GM23248 (cell line): Measurements from ENCODE around the gene PADI1. TPM values are rescaled to one million over a fixed set of nuclear protein-coding genes. Genes with fewer than 3 reads are reported as not detected.
A peak's percentile ranks its signal among the peaks of the same experiment; 100 is the strongest.

Experiments
- DNase-seq: peaks from one replicate; pipeline ENCODE4 v3.0.0-alpha.2; 2015
- H2AFZ ChIP-seq: fragments of 200-600 bp; sonication (generic); 2 replicates; pipeline ENCODE4 v1.6.1; 2016; ENCODE audit warnings: antibody characterized with exemption
- H3F3A ChIP-seq: fragments of 200-600 bp; sonication (generic); 2 replicates; pipeline ENCODE4 v1.6.1; 2016; ENCODE audit warnings: mild to moderate bottlenecking, antibody characterized with exemption, mixed run types; ENCODE audit not compliant: insufficient read depth
- H3K27ac ChIP-seq: fragments of 200-600 bp; sonication (generic); 2 replicates; pipeline ENCODE4 v1.5.1; 2016; ENCODE audit warnings: mild to moderate bottlenecking
- H3K27me3 ChIP-seq: fragments of 200-600 bp; sonication (generic); replicated peaks from 2 replicates; pipeline ENCODE4 v1.6.1; 2016; ENCODE audit warnings: mild to moderate bottlenecking; ENCODE audit not compliant: insufficient read depth
- H3K36me3 ChIP-seq: fragments of 200-600 bp; sonication (generic); 2 replicates; pipeline ENCODE4 v1.6.1; 2016; ENCODE audit warnings: low read depth, mild to moderate bottlenecking
- H3K4me1 ChIP-seq: fragments of 200-600 bp; sonication (generic); 2 replicates; pipeline ENCODE4 v1.6.1; 2016; ENCODE audit warnings: mild to moderate bottlenecking; ENCODE audit not compliant: insufficient read depth
- H3K4me2 ChIP-seq: fragments of 200-600 bp; sonication (generic); one replicate; pipeline ENCODE4 v1.6.1; 2016; ENCODE audit warnings: mild to moderate bottlenecking; ENCODE audit not compliant: unreplicated experiment
- H3K4me3 ChIP-seq: fragments of 200-600 bp; sonication (generic); 2 replicates; pipeline ENCODE4 v1.5.1; 2016; ENCODE audit warnings: mild to moderate bottlenecking
- H3K79me2 ChIP-seq: fragments of 200-600 bp; sonication (generic); 2 replicates; pipeline ENCODE4 v1.6.1; 2016; ENCODE audit warnings: mild to moderate bottlenecking; ENCODE audit not compliant: insufficient read depth
- H3K9ac ChIP-seq: fragments of 200-600 bp; sonication (generic); 2 replicates; pipeline ENCODE4 v1.6.1; 2016; ENCODE audit warnings: mild to moderate bottlenecking
- H3K9me2 ChIP-seq: fragments of 200-600 bp; sonication (generic); 2 replicates; pipeline ENCODE4 v1.6.1; 2016; ENCODE audit warnings: mixed run types, mild to moderate bottlenecking, moderate library complexity; ENCODE audit not compliant: insufficient read depth
- H3K9me3 ChIP-seq: fragments of 200-600 bp; sonication (generic); one replicate; pipeline ENCODE4 v1.6.1; 2017; ENCODE audit warnings: low read depth
- H4K20me1 ChIP-seq: fragments of 200-600 bp; sonication (generic); 2 replicates; pipeline ENCODE4 v1.6.0; 2016; ENCODE audit not compliant: insufficient read depth
- EZH2 ChIP-seq: fragments of 200-600 bp; sonication (generic); IDR thresholded peaks from 2 replicates; pipeline ENCODE4 v1.6.1; 2018; ENCODE audit warnings: antibody characterized with exemption, mild to moderate bottlenecking; ENCODE audit not compliant: insufficient read depth, poor library complexity, severe bottlenecking
- EZH2phosphoT487 ChIP-seq: fragments of 200-600 bp; sonication (generic); IDR thresholded peaks from 2 replicates; pipeline ENCODE4 v1.6.1; 2018; ENCODE audit warnings: antibody characterized with exemption, moderate library complexity, mild to moderate bottlenecking, low read depth; ENCODE audit not compliant: insufficient read depth
- WGBS, 2 experiments: methylation state at CpG; one replicate each; pipeline ENCODE4 v1.1.6; 2015 to 2017; ENCODE audit warnings: low lambda C conversion rate in 2 of 2, low coverage in 1 of 2; ENCODE audit errors: missing lambda C conversion rate in 2 of 2; 5-methylcytosine and 5-hydroxymethylcytosine counted together
- in situ Hi-C: fragments of 300-500 bp; cut with MboI; formaldehyde crosslinking; loops from 2 replicates; pipeline ENCODE4 v1.15.0; 2020
- polyA plus RNA-seq: library from polyadenylated mRNA; unstranded; fragments of >200 nt; fragmentation: Nextera tagmentation; extraction: Ambion mirVana; gene quantifications from 2 replicates; pipeline ENCODE4 v1.2.1, GENCODE V29; 2016
- total RNA-seq: library from RNA; depleted of rRNA; stranded (reverse); fragments of >200 nt; shearing (Covaris generic); gene quantifications from 2 replicates; pipeline ENCODE4 v1.2.3, GENCODE V29; 2014

PADI1 gene
- total and polyA plus RNA-seq, 2 experiments from 2014 or later = under 0.01 to 0.14 TPM

- Histone ChIP-seq H3K27me3 (no peaks in the 10 kb centered on the region; the same call in 1 of the 2 replicates), H3F3A (no peaks in the 10 kb centered on the region), H3K36me3 (no peaks in the 10 kb centered on the region), H3K9me3 (no peaks in the 10 kb centered on the region), H3K27ac (no peak overlapping the region), H3K9me2 (no peaks in the 10 kb centered on the region), H3K4me1 (peaks cover 8% of the 10 kb centered on the region), H4K20me1 (no peaks in the 10 kb centered on the region), H3K79me2 (no peaks in the 10 kb centered on the region), H2AFZ (no peak overlapping the region), H3K9ac (no peak overlapping the region), H3K4me2 (no peak overlapping the region), H3K4me3 (no peak overlapping the region)
- no peak for DNase-seq
- 87 to 88% methylated on average over 5 of the region's 5 CpGs for WGBS, 2 experiments
- in situ Hi-C loops = no loop called here
- TF ChIP-seq EZH2 (no peak), EZH2phosphoT487 (no peak)
Observed at GRCh38 chr1:17207540-17207939, 2.6 kb downstream of the PADI1 start.

GRCh38 chr1:17207966-17208418 lies 3.1 kb downstream of the PADI1 start:
- no peak for TF ChIP-seq EZH2phosphoT487
- no peak for TF ChIP-seq EZH2
- in situ Hi-C loops = no loop called here
- no peak overlapping the region for H3K9ac ChIP-seq
- no peaks in the 10 kb centered on the region for H4K20me1 ChIP-seq
- no peaks in the 10 kb centered on the region for H3F3A ChIP-seq
- H3K9me2 ChIP-seq = no peaks in the 10 kb centered on the region
- peaks cover 13% of the 10 kb centered on the region for H3K4me1 ChIP-seq
- no peaks in the 10 kb centered on the region for H3K79me2 ChIP-seq
- no peak overlapping the region for H2AFZ ChIP-seq
- no peak overlapping the region for H3K4me3 ChIP-seq
- no peaks in the 10 kb centered on the region for H3K9me3 ChIP-seq
- no peak overlapping the region for H3K4me2 ChIP-seq
- peak; percentile 80 for DNase-seq
- H3K27me3 ChIP-seq = no peaks in the 10 kb centered on the region; the same call in 1 of the 2 replicates
- H3K27ac ChIP-seq = no peak overlapping the region
- 17 to 46% methylated on average over 1 to 2 of the region's 2 CpGs for WGBS, 2 experiments
- H3K36me3 ChIP-seq = no peaks in the 10 kb centered on the region

- Histone ChIP-seq H3K9ac (no peak overlapping the region), H3K9me3 (no peaks in the 10 kb centered on the region), H3K36me3 (no peaks in the 10 kb centered on the region), H3K27me3 (no peaks in the 10 kb centered on the region; the same call in 1 of the 2 replicates), H3K9me2 (no peaks in the 10 kb centered on the region), H4K20me1 (no peaks in the 10 kb centered on the region), H3K27ac (no peak overlapping the region), H3K4me1 (peaks cover 16% of the 10 kb centered on the region), H3K4me3 (no peak overlapping the region), H3F3A (no peaks in the 10 kb centered on the region), H3K79me2 (no peaks in the 10 kb centered on the region), H3K4me2 (no peak overlapping the region), H2AFZ (no peak overlapping the region)
- 91 to 100% methylated on average over 2 to 3 of the region's 3 CpGs for WGBS, 2 experiments
- in situ Hi-C loops = no loop called here
- TF ChIP-seq EZH2 (no peak), EZH2phosphoT487 (no peak)
- DNase-seq = no peak
Observed at GRCh38 chr1:17208546-17208945, 3.6 kb downstream of the PADI1 start.

GRCh38 chr1:17209430-17209829 lies 4.5 kb downstream of the PADI1 start:
- WGBS, 2 experiments = 84 to 98% methylated on average over 5 of the region's 5 CpGs
- Histone ChIP-seq H3K9ac (no peak overlapping the region), H2AFZ (no peak overlapping the region), H3K36me3 (no peaks in the 10 kb centered on the region), H3K27me3 (no peaks in the 10 kb centered on the region; the same call in 1 of the 2 replicates), H4K20me1 (no peaks in the 10 kb centered on the region), H3K4me1 (peaks cover 16% of the 10 kb centered on the region), H3K79me2 (no peaks in the 10 kb centered on the region), H3F3A (no peaks in the 10 kb centered on the region), H3K9me2 (no peaks in the 10 kb centered on the region), H3K27ac (no peak overlapping the region), H3K9me3 (no peaks in the 10 kb centered on the region), H3K4me2 (no peak overlapping the region), H3K4me3 (no peak overlapping the region)
- no peak for DNase-seq
- in situ Hi-C loops = no loop called here
- TF ChIP-seq EZH2phosphoT487 (no peak), EZH2 (no peak)

GRCh38 chr1:17210176-17210575 lies 5.2 kb downstream of the PADI1 start:
- H4K20me1 ChIP-seq = no peaks in the 10 kb centered on the region
- H3F3A ChIP-seq = no peaks in the 10 kb centered on the region
- no peak for TF ChIP-seq EZH2
- no peak for TF ChIP-seq EZH2phosphoT487
- H3K36me3 ChIP-seq = no peaks in the 10 kb centered on the region
- H3K27ac ChIP-seq = no peak overlapping the region
- peaks cover 18% of the 10 kb centered on the region for H3K4me1 ChIP-seq
- H3K79me2 ChIP-seq = no peaks in the 10 kb centered on the region
- no peaks in the 10 kb centered on the region for H3K9me2 ChIP-seq
- H2AFZ ChIP-seq = no peak overlapping the region
- no peak overlapping the region for H3K9ac ChIP-seq
- no peaks in the 10 kb centered on the region; the same call in 1 of the 2 replicates for H3K27me3 ChIP-seq
- no peak overlapping the region for H3K4me2 ChIP-seq
- 97 to 99% methylated on average over 8 of the region's 8 CpGs for WGBS, 2 experiments
- H3K9me3 ChIP-seq = no peaks in the 10 kb centered on the region
- in situ Hi-C loops = no loop called here
- H3K4me3 ChIP-seq = no peak overlapping the region
- DNase-seq = no peak
